ENCODE results near the gene TSPEAR.

Gene TSPEAR

GRCh38 chr21:44519346-44520325 is 191.7 kb downstream of the TSPEAR start:
- DNase-seq (ENCODE audit: low read depth, low spot score), result no peak

- DNase-seq (ENCODE audit: low read depth, low spot score), result no peak
Measured at GRCh38 chr21:44518686-44519085, 192.7 kb downstream of the TSPEAR start.

DNA sequence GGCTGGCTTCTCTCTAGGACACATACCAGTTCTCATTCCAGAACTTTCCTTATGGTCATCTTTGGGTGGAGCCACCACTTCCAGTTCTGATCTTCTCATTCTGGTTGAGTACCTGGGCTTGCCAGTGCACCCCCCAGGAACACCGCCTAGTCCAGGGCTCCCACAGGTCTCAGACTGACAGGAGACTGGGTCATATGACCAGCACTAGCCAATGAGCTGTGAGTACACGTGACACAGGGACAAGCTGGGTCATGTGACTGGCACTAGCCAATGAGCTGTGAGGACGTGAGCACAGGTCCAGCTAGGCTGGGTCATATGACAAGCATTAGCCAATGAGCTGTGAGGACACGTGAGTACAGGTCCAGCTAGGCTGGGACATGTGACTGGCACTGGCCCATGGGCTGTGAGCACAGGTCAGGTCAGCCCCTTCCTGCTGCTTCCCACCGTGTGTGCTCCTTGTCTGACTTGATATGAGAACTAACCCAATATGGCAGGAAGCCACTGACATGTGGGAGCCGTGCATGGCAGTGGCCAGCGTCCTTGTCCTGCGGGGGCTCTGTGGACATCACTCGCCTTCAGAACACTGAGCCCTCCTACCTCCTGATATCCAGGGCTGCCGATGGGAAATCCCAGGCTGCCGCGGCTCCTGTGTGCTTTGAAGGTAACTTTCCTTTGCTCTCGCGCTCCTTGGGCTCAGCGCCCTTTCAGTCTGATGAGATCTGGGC is 194.0 kb downstream of the TSPEAR start:
- DNase-seq (ENCODE audit: low read depth, low spot score), result peak; percentile 44

- no peak for DNase-seq (ENCODE audit: low read depth, low spot score)
Measured at GRCh38 chr21:44516828-44517174, 194.6 kb downstream of the TSPEAR start.

DNA sequence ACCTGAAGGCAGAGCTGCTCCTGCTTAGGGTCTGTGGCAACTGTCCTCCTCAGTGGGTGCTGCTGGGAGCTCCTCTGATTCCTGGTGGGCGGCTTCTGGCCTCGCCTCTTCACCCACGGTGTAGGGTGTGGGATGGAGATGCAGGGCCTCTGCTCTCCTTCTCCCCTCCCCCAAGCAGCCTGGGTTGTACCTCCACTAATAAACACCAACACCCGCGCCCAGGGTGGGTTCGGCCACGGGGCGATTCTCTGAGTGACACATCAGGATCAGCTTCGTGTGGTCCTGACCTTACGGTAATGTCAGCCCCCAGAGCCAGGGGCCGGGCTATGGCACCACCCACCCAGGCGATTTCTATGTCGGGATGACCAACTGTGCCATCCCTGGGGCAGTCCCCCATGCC is 195.0 kb downstream of the TSPEAR start:
- no peak for DNase-seq (ENCODE audit: low read depth, low spot score)

DNA sequence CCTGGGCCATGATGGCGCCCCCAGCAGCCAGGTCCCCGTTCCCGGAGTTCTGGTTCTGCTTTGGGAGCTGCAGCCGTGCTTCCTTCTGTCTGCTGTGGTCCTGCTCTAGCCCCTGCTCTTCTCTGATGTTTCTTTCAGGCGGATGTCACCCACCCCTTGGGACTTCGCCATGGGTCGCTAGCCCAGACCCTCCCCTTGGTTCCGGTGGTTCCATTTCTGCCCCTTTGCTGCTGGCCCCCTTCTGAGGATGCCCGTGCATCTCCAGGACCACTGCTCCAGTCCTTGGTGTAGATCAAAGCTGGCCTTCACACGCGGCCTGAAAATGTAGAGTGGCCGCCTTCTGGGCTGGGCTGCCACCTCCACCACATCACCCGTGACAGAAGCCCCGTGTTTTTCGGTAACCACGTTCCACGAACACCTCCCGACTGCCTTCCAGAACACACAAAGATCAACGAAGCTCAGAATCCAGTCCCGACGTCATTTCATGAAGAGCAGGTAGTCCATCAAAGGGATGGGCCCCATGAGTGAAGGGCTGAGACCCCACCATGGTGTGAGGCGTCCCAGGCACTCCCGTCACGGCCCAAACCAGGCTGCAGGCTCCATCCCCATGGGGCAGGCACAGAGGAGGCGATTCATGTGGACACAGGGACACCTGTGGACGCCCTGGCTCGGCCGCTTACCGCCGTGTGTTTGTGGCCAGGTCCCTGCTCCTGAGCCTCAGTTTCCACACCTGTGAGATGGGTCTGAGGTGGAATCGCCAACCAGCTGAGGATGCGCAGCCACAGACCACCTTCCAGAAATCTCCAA is 195.8 kb downstream of the TSPEAR start:
- no peak for DNase-seq (ENCODE audit: low read depth, low spot score)

- DNase-seq (ENCODE audit: low read depth, low spot score), result no peak
Measured at GRCh38 chr21:44514746-44515358, 196.5 kb downstream of the TSPEAR start.

DNA sequence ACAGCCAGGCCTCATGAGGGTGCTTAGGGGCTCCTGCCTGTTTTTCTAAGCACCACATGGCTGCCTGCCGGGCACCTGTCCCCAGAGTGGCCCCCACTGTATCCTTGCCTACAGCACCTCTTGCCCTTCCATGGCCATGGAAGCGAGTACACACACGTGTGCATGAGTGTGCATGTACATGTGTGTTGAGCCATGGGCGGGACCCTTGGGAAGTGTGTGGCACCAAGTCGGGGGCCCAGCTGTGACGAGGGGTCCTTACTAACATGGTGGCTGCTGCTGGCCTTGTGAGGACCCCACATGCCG is 197.2 kb downstream of the TSPEAR start:
- DNase-seq (ENCODE audit: low read depth, low spot score), result no peak

- DNase-seq (ENCODE audit: low read depth, low spot score), result no peak
Measured at GRCh38 chr21:44513389-44514217, 197.8 kb downstream of the TSPEAR start.

GRCh38 chr21:44512496-44513388 is 198.6 kb downstream of the TSPEAR start:
- DNase-seq (ENCODE audit: low read depth, low spot score), result no peak

DNA sequence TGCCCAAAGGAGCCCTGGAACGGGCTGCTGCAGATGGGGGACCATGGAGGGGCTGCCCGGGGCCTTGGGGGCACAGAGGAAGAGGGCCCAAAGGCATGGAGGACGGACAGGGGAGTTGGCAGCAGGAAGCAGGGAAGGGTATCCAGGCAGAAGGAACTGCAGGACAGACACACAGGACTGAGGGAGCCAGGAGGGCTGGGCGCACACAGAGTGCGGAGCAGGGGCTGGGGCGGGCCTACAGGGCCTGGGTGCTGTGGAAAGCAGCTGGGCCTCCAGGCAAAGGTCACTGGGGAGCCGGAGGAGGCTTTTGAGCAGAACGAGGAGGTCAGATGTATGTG is 199.5 kb downstream of the TSPEAR start:
- no peak for DNase-seq (ENCODE audit: low read depth, low spot score)

DNA sequence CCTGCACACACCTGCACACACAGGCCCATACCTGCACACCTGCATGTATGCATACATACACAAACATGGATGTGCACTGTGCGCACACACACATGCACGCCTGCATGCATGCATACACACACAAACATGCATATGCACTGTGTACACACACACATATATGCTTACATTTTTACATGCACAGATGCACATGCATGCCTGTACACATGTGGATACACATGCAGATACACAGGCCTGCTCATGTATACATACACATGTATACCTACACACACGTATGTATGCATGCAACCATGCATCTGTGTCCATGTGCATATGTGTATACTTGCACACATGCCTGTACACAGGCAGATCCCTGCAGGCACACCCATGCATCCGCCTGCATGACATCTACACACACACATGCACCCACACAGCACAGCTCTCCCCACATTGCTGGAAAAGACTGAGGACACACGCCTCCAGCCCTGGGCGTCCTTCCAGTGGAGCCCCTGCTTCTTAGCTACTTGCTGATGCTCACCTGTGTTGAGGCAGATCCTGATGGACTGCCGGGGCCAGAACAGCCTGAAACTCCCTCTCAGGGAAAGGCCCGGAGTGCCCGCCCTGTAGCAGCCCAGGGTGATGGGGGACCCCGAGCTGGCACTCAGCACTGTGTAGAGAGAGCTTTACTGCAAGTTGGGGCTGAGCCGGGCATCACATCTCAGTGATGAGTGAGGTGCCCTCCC is 200.0 kb downstream of the TSPEAR start:
- DNase-seq (ENCODE audit: low read depth, low spot score), result no peak

DNA sequence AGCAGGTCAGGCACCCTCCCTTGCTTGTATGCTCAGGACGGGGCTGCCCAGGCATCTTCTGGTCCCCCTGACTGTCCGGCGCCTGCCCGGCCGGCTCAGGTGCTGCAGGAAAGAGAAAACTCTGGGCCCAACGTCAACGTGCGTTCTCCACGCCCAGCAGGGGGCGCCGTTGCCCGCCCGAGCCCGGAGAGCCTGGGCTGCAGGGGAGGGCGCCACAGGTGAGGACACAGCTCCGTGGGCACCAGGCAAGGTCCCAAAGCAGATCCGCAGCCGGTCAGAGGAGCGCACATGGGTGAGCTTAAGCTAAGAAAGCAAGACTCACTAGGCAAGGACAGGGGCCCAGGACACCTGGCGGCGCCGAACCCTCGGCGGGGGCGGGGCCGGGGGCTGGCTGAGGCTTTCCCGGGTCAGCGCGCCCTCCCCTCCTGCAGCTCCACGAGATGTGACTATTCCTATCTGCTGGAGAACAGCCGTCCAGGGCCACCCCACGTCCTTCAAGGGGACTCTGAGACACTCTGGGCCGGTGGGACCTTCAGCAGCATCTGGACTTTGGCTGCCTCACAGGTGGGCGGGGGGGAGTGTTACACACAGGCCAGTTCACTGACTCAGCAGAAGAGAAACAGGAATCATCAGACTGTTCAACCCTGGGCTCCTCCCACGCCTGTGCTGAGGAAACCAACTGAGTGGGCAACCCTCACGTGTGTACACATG is 200.7 kb downstream of the TSPEAR start:
- DNase-seq (ENCODE audit: low read depth, low spot score), result peak; percentile 85

DNA sequence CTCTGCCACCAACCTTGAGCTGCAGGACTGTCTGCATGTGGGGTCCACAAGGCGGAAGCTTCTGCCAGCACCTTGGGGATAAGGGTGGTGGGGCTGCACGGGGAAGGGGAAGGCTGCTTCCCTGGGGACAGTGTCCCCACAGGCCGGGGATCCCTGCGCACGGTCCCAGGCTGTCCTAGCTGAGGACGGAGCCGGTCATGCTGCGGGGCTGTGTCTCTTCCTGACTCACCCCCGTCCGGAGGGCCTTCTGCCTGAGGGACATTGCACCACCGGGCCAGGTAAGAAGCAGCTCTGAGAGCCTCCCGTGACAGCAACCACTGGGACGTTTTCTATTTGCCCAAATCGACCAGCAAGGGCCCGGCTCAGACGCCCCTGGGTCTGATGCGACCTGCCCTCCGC is 201.3 kb downstream of the TSPEAR start:
- no peak for DNase-seq (ENCODE audit: low read depth, low spot score)

DNA sequence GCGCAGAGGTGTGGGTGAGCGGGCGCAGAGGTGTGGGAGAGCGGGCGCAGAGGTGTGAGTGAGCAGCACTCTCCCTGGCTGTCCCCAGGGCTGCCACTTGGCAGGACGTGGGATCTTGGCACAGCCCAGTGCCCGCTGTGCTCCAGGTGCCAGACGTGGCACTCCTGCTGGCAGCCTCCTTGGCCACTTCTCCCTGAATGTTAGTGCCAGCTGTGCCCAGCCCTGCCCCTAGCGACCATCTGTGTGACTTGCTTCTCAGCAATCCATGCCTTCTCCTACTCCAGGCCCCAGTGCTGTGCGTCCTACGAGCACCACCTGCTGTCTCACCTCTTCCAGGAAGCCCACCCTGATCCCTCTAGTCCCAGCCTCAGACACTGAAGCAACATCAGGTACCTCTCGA is 201.8 kb downstream of the TSPEAR start:
- DNase-seq (ENCODE audit: low read depth, low spot score), result no peak

- DNase-seq (ENCODE audit: low read depth, low spot score), result no peak
Measured at GRCh38 chr21:44508711-44509445, 202.5 kb downstream of the TSPEAR start.

- no peak for DNase-seq (ENCODE audit: low read depth, low spot score)
Measured at GRCh38 chr21:44508426-44508710, 203.0 kb downstream of the TSPEAR start.
